Tibial artery (tissue), 4 donors: ENCODE results near the gene MACROD2.

Source experiments
- DNase-seq, 2 donors: peaks; one replicate each; pipeline ENCODE4 v3.0.0-alpha.2; 2019
- H3K27ac ChIP-seq, 2 donors: fragments of 200-600 bp; sonication (generic) in 1 of 2; 1 replicate in 1 of 2; 2 replicates in 1 of 2; pipeline ENCODE4 v1.5.1; 2018 to 2019; ENCODE audit warnings: mild to moderate bottlenecking in 1 of 2
- H3K27me3 ChIP-seq, 2 donors: fragments of 200-600 bp; sonication (generic) in 1 of 2; one replicate each; pipeline versions ENCODE4 v1.5.1 to v1.6.0; 2016 to 2019
- H3K36me3 ChIP-seq, 3 donors: fragments of 200-600 bp; sonication (generic) in 2 of 3; one replicate each; pipeline ENCODE4 v1.5.1; 2016 to 2019; ENCODE audit warnings: mild to moderate bottlenecking in 2 of 3
- H3K4me1 ChIP-seq, 4 donors: fragments of 200-600 bp; sonication (generic) in 2 of 4; 1 replicate in 3 of 4; 2 replicates in 1 of 4; pipeline ENCODE4 v1.5.1; 2016 to 2019
- H3K4me3 ChIP-seq, 2 donors: fragments of 200-600 bp; sonication (generic) in 1 of 2; 1 replicate in 1 of 2; 2 replicates in 1 of 2; pipeline ENCODE4 v1.5.1; 2018 to 2019; ENCODE audit warnings: mild to moderate bottlenecking in 2 of 2
- H3K9me3 ChIP-seq, 3 donors: fragments of 200-600 bp; sonication (generic) in 1 of 3; one replicate each; pipeline ENCODE4 v1.5.1; 2016 to 2019
- intact Hi-C: fragments of 100-400 bp; cut with DNase I; formaldehyde crosslinking; loops from one replicate; pipeline ENCODE4 v1.15.0; 2023; ENCODE audit warnings: low total_unique reads
- TF ChIP-seq, protein P1 (sequence below), 2 experiments: fragments of 200-600 bp in 1 of 2; fragments of 450-650 bp in 1 of 2; IDR thresholded peaks; one replicate each; pipeline ENCODE4 v1.5.1; 2017 to 2019; ENCODE audit warnings: antibody characterized with exemption in 2 of 2, mild to moderate bottlenecking in 1 of 2, moderate library complexity in 1 of 2

The MACROD2 gene

DNA sequence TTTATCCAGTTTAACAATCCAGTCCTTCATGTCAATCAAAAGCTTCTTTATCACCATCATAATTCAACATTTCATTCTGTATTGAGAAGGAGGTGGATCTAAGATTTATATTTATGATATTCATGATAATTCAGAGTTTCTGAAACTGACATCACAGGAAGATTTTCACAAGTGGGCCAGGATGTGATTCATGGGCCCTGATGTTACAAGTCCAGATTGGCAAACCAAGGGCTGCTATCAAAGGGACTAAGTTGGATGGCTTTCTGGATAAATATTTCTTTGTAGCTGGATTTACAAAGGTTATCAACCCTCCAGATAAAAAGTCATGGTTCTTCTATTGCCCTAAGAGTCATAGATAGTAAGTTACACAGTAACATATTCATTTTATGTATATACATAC, 1711.4 kb downstream of the MACROD2 start:
- DNase-seq, result no peak
- no peaks in the 10 kb centered on the region for H3K4me1 ChIP-seq
- H3K4me3 ChIP-seq, result no peak overlapping the region
- TF ChIP-seq, protein P1, sequence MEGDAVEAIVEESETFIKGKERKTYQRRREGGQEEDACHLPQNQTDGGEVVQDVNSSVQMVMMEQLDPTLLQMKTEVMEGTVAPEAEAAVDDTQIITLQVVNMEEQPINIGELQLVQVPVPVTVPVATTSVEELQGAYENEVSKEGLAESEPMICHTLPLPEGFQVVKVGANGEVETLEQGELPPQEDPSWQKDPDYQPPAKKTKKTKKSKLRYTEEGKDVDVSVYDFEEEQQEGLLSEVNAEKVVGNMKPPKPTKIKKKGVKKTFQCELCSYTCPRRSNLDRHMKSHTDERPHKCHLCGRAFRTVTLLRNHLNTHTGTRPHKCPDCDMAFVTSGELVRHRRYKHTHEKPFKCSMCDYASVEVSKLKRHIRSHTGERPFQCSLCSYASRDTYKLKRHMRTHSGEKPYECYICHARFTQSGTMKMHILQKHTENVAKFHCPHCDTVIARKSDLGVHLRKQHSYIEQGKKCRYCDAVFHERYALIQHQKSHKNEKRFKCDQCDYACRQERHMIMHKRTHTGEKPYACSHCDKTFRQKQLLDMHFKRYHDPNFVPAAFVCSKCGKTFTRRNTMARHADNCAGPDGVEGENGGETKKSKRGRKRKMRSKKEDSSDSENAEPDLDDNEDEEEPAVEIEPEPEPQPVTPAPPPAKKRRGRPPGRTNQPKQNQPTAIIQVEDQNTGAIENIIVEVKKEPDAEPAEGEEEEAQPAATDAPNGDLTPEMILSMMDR (IDR thresholded peaks at IDR 0.05), result no peak
- no peaks in the 10 kb centered on the region for H3K27me3 ChIP-seq
- no peak overlapping the region for H3K27ac ChIP-seq
- intact Hi-C loops, result no loop called here
- H3K9me3 ChIP-seq, result no peaks in the 10 kb centered on the region
- H3K36me3 ChIP-seq, result no peaks in the 10 kb centered on the region

- H3K27me3 ChIP-seq, result no peaks in the 10 kb centered on the region
- no peak overlapping the region for H3K4me3 ChIP-seq
- no peaks in the 10 kb centered on the region for H3K4me1 ChIP-seq
- H3K9me3 ChIP-seq, result no peaks in the 10 kb centered on the region
- no peaks in the 10 kb centered on the region for H3K36me3 ChIP-seq
- intact Hi-C loops, result no loop called here
- no peak overlapping the region for H3K27ac ChIP-seq
- peak in 1 of 2 donors; percentile 22 for DNase-seq
- TF ChIP-seq, protein P1 (IDR thresholded peaks at IDR 0.05), result peak; percentile 15 to 23
These were observed 1713.8 kb downstream of the MACROD2 start for GRCh38 chr20:15708984-15709598.

DNA sequence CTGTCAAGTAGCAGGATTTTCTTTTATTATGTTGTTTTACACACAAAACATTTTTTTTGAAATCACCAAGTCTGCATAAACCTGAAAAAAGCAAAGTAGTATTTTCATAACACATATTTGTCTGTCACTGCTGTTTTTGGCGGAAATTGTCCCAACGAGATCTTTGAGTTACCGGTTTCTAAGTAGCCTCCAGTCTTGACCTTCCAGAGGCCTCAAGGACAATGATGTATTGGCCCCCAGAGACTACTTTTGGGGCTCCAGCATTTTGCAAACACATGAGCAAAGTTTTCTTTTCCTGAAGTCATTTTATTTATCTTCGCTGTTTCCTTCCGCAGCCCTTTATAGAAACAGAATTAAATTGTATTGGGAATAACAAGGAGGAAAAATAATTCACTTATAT, 1715.3 kb downstream of the MACROD2 start:
- H3K4me3 ChIP-seq, result no peak overlapping the region
- TF ChIP-seq, protein P1 (IDR thresholded peaks at IDR 0.05), result no peak
- no peaks in the 10 kb centered on the region for H3K9me3 ChIP-seq
- no peak overlapping the region for H3K27ac ChIP-seq
- intact Hi-C loops, result no loop called here
- no peaks in the 10 kb centered on the region for H3K27me3 ChIP-seq
- no peaks in the 10 kb centered on the region for H3K4me1 ChIP-seq
- no peak for DNase-seq
- no peaks in the 10 kb centered on the region for H3K36me3 ChIP-seq

DNA sequence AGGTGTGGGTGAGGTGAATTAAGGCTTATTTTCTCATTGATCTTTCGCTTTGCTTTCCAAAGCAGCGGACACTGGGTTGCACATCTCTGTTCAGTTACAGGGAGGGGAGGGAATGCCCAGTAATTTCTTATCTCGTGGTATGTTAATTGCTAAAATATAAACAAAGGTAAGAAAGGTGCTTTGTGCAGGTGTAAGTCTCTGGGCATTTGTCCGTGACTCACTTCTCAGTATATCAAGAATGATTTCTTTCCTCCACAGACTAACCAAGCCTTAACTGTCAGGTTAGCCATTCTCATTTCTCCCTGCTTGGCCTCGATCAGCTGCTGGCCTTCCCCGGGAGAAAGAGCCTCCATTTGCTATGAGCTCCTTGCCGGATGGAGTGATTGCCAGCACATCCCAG, 1715.9 kb downstream of the MACROD2 start:
- H3K27me3 ChIP-seq, result no peaks in the 10 kb centered on the region
- TF ChIP-seq, protein P1 (IDR thresholded peaks at IDR 0.05), result no peak
- no peaks in the 10 kb centered on the region for H3K36me3 ChIP-seq
- H3K4me3 ChIP-seq, result no peak overlapping the region
- H3K9me3 ChIP-seq, result no peaks in the 10 kb centered on the region
- intact Hi-C loops, result no loop called here
- DNase-seq, result no peak
- no peaks in the 10 kb centered on the region for H3K4me1 ChIP-seq
- H3K27ac ChIP-seq, result no peak overlapping the region

DNA sequence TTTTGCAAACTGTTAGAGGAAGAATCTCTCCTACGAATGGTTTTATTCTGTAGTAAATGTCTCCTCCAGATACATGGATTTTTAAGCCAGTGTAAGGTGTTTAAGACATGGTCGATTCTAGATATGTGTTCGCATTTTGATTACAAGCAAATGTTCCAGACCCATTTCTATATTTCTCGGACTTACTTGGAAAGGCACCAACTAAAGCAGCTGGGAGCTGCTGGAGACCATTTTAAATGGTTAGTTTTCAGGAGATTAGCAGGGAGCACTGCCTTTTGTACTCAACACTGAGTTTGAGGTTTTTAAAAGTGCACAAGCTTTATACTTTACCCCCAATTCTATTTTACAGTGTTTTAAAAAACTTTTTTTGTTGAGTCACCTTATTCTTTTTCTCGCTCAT, 1720.9 kb downstream of the MACROD2 start:
- no peak for DNase-seq
- no peak overlapping the region for H3K4me3 ChIP-seq

More for the DNA sequence above, 1720.9 kb downstream of the MACROD2 start:
- no peaks in the 10 kb centered on the region for H3K9me3 ChIP-seq
- H3K4me1 ChIP-seq, result no peaks in the 10 kb centered on the region
- no peaks in the 10 kb centered on the region for H3K27me3 ChIP-seq
- no peak overlapping the region for H3K27ac ChIP-seq
- intact Hi-C loops, result no loop called here
- H3K36me3 ChIP-seq, result no peaks in the 10 kb centered on the region
- TF ChIP-seq, protein P1 (IDR thresholded peaks at IDR 0.05), result no peak
